PFSK-1 (cell line): Measurements from ENCODE around the gene RPL29.

Experiments used
- POLR2AphosphoS5 ChIP-seq: IDR thresholded peaks from 2 replicates; pipeline ENCODE4 v1.6.1; 2012; ENCODE audit warnings: low read depth, mild to moderate bottlenecking, control low read depth, low read length, moderate library complexity
- SIN3A ChIP-seq: IDR thresholded peaks from 2 replicates; pipeline ENCODE4 v1.6.1; 2012; ENCODE audit warnings: mild to moderate bottlenecking, low read length, moderate library complexity, borderline replicate concordance; ENCODE audit not compliant: insufficient read depth
- TAF1 ChIP-seq: IDR thresholded peaks from 2 replicates; pipeline ENCODE4 v1.6.1; 2012; ENCODE audit warnings: low read length, control low read depth, borderline replicate concordance; ENCODE audit not compliant: insufficient read depth

GRCh38 chr3:52044869-52045619 is 49.3 kb upstream of the RPL29 start:
- TF ChIP-seq POLR2AphosphoS5 (no peak), TAF1 (no peak), SIN3A (no peak)
